ENCODE data around the gene THNSL1. TPM values are rescaled to one million over a fixed set of nuclear protein-coding genes. Genes with fewer than 3 reads are reported as not detected.
A peak's percentile ranks its signal among the peaks of the same experiment; 100 is the strongest.
"Not testable (repeated sequence)": the region's sequence is repeated elsewhere in the genome, so short reads cannot be mapped to it uniquely, and the experiment has no call there.

THNSL1 gene
- total RNA-seq, 1 donor from 2014 or later: 19.2 TPM

DNA sequence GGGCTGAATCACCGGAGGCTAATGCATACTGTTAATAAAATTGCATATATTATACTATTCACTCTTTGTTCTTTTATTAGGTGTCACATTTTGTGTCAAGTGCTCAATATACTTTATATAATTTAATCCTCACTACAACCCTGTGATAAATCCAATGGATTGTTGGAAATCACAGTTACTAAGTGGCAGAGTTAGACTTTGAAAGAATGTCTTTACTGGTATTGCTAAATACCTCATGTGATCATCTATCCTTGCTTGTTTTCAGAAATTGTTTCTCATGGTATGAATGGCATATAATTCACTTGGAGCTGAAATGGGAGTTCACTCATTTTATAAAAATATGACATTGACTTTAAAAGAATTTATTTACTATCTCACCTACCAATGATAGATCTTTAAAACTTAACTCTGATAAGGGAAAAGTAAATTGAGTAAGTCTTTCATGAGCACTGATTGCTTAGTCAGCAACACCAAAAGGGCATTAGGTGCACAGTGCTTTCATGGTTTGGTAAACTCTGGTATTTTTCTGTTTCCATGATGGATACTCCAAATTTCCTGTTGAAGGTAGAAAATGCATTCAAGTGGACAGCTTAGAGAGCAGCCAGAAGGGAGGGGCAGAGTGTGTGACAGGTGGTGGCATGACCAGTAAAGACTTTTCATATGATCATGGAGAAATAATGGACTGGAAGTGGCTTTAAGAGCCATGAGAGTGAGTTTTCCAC, 23.0 kb upstream of the THNSL1 start:
- DNase-seq (ENCODE audit: low spot score in 2 of 2) (no peak), FAIRE-seq (no peak)

GRCh38 chr10:24995072-24995471, 21.3 kb upstream of the THNSL1 start:
- DNase-seq (ENCODE audit: low spot score in 2 of 2) (no peak), FAIRE-seq (no peak)

GRCh38 chr10:24998044-24998443, 18.4 kb upstream of the THNSL1 start:
- no peak for DNase-seq (ENCODE audit: low spot score in 2 of 2)
- no peak for FAIRE-seq

- not testable (repeated sequence) for DNase-seq (ENCODE audit: low spot score in 2 of 2); FAIRE-seq
Measured at GRCh38 chr10:25011591-25011990, 4.8 kb upstream of the THNSL1 start.

- FAIRE-seq (no peak), DNase-seq (ENCODE audit: low spot score in 2 of 2) (no peak)
Measured at GRCh38 chr10:25014579-25014978, 1.8 kb upstream of the THNSL1 start.

GRCh38 chr10:25015828-25016375, 510 bp upstream of the THNSL1 start, which contains the start of gene ENKUR:
Gene ENKUR (minus strand): TSS chr10:25016158. CDS start chr10:25015936, 222 bp downstream.
- DNase-seq (ENCODE audit: low spot score in 2 of 2): peak; percentile 69 to 72
- no peak for FAIRE-seq

GRCh38 chr10:25017154-25017590, 760 bp downstream of the THNSL1 start:
- peak; percentile 14 to 20 for DNase-seq (ENCODE audit: low spot score in 2 of 2)
- FAIRE-seq: no peak

DNA sequence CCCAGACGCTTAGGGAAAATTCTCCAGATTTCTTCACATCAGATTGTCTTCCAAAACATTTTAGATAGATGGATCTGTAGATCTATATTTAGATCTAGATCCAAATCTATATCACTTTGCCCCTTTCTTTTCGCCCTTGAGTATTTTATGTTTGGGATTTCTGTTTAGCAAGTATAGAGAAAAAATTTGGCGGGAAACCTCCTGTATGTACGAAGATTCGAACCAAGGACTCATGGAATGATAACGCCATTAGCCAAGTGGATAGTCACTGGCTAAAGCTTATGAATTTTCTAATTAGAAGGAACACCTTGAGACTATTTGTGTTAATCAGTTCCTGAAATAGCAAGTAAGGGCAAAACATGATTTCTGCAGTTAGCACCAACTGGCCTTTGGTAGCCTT, 1.2 kb downstream of the THNSL1 start:
- DNase-seq (ENCODE audit: low spot score in 2 of 2) (no peak), FAIRE-seq (no peak)

DNA sequence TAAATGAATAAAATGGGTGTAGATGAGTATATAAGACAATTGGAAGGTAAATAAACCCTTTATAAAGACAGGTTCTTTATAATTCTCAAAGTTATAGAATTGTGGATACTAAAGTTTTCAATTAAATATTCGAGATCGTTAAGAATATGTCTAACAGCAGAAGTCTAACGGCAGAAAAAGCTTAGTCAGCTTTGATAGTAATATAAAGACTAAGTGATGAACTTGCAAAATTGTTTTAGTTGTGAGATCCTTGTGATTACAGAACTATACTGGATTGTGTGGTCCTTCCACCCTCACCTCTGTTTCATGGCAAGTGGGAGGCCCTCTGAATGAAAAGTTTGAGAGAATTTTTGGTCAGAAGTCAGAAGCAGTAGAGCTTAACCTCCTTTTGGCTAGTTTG, 2.3 kb downstream of the THNSL1 start:
- FAIRE-seq (no peak), DNase-seq (ENCODE audit: low spot score in 2 of 2) (no peak)

DNA sequence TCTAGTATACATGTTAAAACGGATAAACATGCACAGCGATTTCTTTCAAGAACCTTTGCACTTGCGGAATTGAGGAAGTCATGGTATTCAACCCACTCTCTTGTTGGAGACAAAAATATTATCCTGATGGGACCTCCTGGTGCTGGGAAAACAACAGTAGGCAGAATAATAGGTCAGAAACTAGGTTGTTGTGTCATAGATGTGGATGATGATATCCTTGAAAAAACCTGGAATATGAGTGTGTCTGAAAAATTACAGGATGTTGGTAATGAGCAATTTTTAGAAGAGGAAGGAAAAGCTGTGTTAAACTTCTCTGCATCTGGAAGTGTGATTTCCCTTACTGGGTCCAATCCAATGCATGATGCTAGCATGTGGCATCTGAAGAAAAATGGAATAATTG, 6.9 kb downstream of the THNSL1 start:
- no peak for DNase-seq (ENCODE audit: low spot score in 2 of 2)
- FAIRE-seq: no peak

DNA sequence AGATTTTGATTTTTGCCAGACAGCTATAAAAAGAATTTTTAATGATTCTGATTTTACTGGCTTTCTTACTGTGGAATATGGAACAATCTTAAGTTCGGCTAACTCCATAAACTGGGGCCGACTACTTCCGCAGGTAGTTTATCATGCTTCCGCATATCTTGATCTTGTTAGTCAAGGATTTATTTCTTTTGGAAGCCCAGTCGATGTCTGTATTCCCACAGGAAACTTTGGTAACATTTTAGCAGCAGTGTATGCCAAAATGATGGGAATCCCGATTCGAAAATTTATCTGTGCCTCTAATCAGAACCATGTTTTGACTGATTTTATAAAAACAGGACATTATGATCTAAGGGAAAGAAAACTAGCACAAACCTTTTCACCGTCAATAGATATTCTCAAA, 8.1 kb downstream of the THNSL1 start:
- FAIRE-seq (no peak), DNase-seq (ENCODE audit: low spot score in 2 of 2) (no peak)

- no peak for DNase-seq (ENCODE audit: low spot score in 2 of 2)
- FAIRE-seq: peak; percentile 98
Measured at GRCh38 chr10:25026463-25026862, 10.1 kb downstream of the THNSL1 start.

DNA sequence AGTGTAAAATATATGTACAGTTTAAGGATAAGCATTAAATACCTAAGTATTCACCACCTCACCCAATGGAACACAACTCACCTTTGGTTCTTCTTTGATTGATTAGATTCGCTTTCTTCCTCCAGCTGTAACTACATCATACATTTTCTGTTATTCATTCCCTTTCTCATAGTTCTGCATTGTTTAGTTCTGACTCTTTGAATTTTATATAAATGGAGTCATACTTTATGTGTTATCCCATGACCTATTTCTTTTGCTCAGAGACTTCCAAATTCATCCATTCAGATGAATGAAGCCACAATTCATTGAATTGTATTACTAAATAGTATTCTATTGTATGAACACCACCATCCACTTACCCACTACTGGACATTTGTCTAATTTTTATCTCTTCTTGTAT, 12.3 kb downstream of the THNSL1 start:
- no peak for DNase-seq (ENCODE audit: low spot score in 2 of 2)
- FAIRE-seq: no peak

DNA sequence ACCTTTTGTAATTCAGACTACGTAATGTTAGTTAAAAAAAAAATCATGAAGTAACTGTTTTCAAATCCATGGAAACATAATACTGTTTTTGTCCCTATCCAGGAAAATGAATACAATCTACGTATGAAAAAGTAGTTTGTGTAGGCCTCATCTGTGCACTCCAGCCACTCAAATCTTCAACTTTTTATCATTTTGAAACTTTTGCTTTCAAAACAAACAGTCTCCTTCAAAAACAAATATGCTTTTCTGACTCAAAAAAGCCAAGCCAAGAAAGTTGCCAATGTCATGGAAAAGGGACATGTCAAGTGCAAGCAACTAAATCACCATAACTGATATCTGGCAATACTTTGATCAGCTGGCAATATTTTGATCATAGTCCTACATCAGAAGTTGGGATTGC, 13.1 kb downstream of the THNSL1 start:
- DNase-seq (ENCODE audit: low spot score in 2 of 2) (no peak), FAIRE-seq (no peak)

DNA sequence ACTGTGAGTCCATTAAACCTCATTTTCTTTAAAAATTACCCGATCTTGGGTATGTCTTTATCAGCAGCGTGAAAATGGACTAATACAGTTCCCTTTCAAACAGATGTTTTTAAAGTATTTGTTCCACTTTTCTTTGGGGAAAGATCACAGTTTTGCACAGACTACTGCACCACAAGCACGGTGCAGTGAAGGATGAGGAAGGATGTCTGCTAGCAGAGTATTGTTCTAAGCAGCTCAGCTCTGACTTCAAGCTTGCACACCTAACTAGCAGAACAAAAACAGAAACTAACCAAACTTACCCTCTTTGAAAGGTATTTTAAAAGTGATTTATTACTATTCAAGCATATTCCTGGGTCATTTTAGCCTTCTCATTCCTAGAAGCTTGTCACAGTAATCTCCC, 20.0 kb downstream of the THNSL1 start:
- DNase-seq (ENCODE audit: low spot score in 2 of 2) (no peak), FAIRE-seq (no peak)

- DNase-seq (ENCODE audit: low spot score in 2 of 2): no peak
- FAIRE-seq: no peak
Measured at GRCh38 chr10:25038325-25038724, 21.9 kb downstream of the THNSL1 start.

- no peak for DNase-seq (ENCODE audit: low spot score in 2 of 2)
- no peak for FAIRE-seq
Measured at GRCh38 chr10:25039531-25039930, 23.1 kb downstream of the THNSL1 start.

DNA sequence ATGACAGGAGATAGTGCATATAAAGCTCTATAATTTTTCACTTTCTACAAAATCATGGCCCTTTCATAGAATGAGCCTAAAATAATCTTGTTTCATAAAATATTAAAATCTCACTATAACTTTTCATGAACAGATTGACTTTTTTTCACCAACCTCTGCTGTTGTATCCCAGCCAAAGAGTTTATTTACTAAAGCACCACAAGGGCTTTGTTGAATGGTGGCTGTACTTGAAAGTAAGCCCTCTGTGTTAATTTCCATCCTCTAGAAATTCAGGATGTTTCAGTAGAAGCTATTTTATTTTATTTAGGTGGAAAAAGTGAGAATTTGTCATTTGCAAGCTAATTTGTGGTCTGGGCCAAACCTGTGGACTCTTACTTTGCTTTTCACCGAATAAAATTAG, 30.2 kb downstream of the THNSL1 start:
- FAIRE-seq: no peak
- no peak for DNase-seq (ENCODE audit: low spot score in 2 of 2)

- DNase-seq (ENCODE audit: low spot score in 2 of 2): no peak
- FAIRE-seq: no peak
Measured at GRCh38 chr10:25047088-25047487, 30.7 kb downstream of the THNSL1 start.

- DNase-seq (ENCODE audit: low spot score in 2 of 2): no peak
Measured at GRCh38 chr10:25047591-25048301, 31.3 kb downstream of the THNSL1 start.

GRCh38 chr10:25048450-25048849, 32.0 kb downstream of the THNSL1 start:
- no peak for FAIRE-seq
- DNase-seq (ENCODE audit: low spot score in 2 of 2): no peak

More at GRCh38 chr10:25047591-25048301, 31.3 kb downstream of the THNSL1 start:
- no peak for FAIRE-seq

- FAIRE-seq: no peak
- no peak for DNase-seq (ENCODE audit: low spot score in 2 of 2)
Measured at GRCh38 chr10:25049966-25050365, 33.6 kb downstream of the THNSL1 start.
